ENCODE data around the gene DNAJB8.

Gene DNAJB8

DNA sequence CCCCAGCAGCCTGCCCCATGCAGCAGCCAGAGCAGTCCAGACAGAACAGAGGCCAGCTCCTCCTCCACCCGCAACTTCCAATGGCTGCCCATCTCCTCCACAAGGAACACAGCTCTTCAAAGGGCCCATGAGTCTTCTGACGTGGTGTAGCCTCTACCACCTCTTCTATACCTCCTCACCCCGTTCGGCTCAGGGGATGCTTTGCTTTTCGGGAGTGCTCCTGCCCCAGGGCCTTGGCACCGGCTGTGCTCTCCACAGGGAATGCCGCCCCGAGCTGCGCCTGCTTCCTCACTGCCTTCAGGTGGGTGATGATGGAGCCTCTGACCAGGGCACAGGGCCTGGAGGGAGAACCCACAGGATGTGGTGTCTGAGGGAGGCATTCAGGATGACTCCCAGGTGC lies 14.6 kb downstream of the DNAJB8 start:
- no peak for DNase-seq (ENCODE audit: extremely low read depth, low read depth)
- no peak overlapping the region for H3K4me3 ChIP-seq (replicated peaks; ENCODE audit: low read depth, low read length)
- TF ChIP-seq, protein P1, sequence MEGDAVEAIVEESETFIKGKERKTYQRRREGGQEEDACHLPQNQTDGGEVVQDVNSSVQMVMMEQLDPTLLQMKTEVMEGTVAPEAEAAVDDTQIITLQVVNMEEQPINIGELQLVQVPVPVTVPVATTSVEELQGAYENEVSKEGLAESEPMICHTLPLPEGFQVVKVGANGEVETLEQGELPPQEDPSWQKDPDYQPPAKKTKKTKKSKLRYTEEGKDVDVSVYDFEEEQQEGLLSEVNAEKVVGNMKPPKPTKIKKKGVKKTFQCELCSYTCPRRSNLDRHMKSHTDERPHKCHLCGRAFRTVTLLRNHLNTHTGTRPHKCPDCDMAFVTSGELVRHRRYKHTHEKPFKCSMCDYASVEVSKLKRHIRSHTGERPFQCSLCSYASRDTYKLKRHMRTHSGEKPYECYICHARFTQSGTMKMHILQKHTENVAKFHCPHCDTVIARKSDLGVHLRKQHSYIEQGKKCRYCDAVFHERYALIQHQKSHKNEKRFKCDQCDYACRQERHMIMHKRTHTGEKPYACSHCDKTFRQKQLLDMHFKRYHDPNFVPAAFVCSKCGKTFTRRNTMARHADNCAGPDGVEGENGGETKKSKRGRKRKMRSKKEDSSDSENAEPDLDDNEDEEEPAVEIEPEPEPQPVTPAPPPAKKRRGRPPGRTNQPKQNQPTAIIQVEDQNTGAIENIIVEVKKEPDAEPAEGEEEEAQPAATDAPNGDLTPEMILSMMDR (IDR thresholded peaks at IDR 0.05; ENCODE audit: low read depth, low read length, missing control alignments) = no peak

DNA sequence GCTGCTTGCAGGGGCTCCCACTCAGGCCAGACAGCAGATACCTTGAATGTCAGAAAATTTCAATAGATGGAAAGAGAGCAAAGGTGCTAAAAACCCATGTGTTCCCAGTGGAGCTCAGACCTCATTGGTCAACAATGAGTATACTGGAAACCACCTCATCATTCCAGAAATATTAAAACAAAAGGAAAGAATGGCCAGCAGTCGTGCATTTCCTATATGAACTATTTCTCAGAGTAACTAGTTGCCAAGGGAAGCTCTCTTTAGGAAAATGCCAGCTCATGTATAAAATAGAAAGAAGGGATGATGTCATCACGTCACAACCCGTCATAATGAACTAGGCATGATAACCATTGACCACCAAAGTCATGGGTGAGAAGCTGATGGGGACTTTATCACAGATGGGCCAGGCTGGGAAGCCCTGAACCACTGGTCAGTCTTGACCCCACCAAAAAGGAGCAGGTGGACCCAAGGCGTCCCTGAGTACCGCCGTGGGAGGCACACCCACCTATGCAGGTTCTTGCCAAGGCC lies 17.5 kb downstream of the DNAJB8 start:
- no peak for DNase-seq (ENCODE audit: extremely low read depth, low read depth)
- no peak overlapping the region for H3K4me3 ChIP-seq (replicated peaks; ENCODE audit: low read depth, low read length)
- TF ChIP-seq, protein P1 (IDR thresholded peaks at IDR 0.05; ENCODE audit: low read depth, low read length, missing control alignments) = no peak

DNA sequence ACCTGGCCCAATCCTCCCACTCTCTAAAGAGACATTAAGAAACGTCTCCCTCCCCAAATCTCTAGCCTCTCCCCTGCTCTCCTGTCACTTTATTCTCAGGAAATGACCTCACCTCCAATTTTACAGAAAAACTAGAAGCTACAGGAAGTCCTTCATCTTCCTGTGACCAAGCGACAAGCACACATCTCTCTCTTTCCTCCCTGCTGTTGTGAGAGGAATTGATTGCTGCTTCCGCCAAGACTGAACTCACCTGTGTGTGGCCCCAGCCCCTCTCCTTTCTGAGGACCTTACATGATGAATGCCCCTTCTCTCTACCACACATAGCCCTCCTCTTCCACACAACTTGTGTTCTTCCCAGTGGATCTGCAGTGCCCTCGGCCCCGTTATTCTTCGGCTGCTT lies 18.2 kb downstream of the DNAJB8 start:
- TF ChIP-seq, protein P1 (IDR thresholded peaks at IDR 0.05; ENCODE audit: low read depth, low read length, missing control alignments) = no peak
- DNase-seq (ENCODE audit: extremely low read depth, low read depth) = no peak
- no peak overlapping the region for H3K4me3 ChIP-seq (replicated peaks; ENCODE audit: low read depth, low read length)

DNA sequence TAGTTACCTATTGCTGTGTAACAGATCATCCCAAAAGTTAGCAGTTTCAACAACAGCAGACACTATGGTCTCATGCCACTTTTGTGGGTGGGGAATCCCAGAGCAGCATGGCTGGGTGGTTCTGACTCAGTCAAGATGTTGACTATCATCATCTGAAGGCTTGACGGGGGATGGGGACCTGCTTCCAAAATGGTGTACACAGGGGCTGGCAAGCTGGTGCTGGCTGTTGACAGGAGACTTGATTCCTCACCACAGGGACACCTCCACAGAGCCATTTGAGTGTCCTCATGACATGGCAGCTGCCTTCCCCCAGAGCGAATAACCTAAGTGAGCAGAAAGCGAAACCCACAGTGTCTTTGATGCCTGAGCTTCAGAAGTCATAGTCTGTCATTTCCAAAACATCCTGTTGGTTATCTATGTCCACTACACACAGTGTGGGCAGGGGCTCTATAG lies 19.1 kb downstream of the DNAJB8 start:
- DNase-seq (ENCODE audit: extremely low read depth, low read depth) = no peak
- H3K4me3 ChIP-seq (replicated peaks; ENCODE audit: low read depth, low read length) = no peak overlapping the region
- TF ChIP-seq, protein P1 (IDR thresholded peaks at IDR 0.05; ENCODE audit: low read depth, low read length, missing control alignments) = no peak

DNA sequence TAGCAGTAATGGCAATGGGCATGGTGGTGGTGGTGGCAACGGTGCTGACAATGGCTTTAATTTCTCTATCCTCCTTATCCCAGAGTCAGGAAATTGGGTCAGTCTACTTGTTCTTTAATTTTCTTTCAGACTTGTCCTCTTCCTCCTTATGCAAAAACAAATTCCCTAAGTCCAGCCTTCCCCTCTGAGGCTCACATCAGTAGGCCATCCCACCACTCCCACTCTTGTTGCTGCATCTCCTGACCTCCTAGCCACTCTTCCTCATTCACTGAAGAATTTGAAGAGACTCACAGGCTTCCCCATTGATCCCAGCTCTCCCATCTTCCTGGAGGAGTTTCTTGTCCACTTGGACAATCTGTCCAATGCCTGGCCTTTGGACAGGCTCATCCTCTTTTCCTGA lies 19.9 kb downstream of the DNAJB8 start:
- TF ChIP-seq, protein P1 (IDR thresholded peaks at IDR 0.05; ENCODE audit: low read depth, low read length, missing control alignments) = no peak
- no peak overlapping the region for H3K4me3 ChIP-seq (replicated peaks; ENCODE audit: low read depth, low read length)
- DNase-seq (ENCODE audit: extremely low read depth, low read depth) = no peak

DNA sequence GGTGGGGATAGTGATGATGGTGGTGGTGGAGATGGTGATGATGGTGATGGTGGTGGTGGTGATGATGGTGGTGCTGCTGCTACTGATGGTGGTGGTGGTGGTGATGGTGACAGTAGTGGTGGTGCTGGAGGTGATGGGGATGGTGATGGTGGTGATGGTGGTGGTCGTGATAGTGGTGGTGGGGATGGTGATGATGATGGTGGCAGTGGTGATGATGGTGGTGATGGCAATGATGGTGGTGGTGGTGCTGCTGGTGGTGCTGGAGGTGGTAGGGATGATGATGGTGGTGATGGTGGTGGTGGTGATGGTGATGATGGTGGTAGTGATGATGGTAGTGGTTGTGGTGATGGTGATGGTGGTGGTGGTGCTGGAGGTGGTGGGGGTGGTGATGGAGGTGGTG lies 21.3 kb downstream of the DNAJB8 start:
- no peak overlapping the region for H3K4me3 ChIP-seq (replicated peaks; ENCODE audit: low read depth, low read length)
- DNase-seq (ENCODE audit: extremely low read depth, low read depth) = no peak
- TF ChIP-seq, protein P1 (IDR thresholded peaks at IDR 0.05; ENCODE audit: low read depth, low read length, missing control alignments) = no peak

DNA sequence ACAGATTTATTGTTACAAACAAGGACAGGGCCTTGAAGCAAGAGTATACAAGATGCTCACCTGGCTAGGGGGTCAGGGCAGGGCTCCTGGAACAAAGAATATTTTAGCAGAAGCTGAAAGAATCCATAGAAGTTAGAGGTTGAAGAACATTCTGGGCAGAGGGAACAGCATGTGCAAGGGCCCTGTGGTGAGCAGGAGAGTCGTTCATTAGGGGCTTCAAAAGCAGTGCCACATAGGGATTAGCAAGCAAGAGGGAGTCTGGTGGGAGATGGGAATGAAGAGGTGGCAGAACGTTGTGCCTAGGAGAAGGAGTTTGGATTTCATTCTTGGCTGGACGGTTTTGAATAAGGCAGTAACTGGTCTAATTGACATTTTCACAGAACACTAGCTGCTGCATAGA lies 22.9 kb downstream of the DNAJB8 start:
- TF ChIP-seq, protein P1 (IDR thresholded peaks at IDR 0.05; ENCODE audit: low read depth, low read length, missing control alignments) = no peak

More for the DNA sequence above, 22.9 kb downstream of the DNAJB8 start:
- DNase-seq (ENCODE audit: extremely low read depth, low read depth) = no peak
- H3K4me3 ChIP-seq (replicated peaks; ENCODE audit: low read depth, low read length) = no peak overlapping the region

Measured in HFF-Myc (cell line).